Ramos (cell line): ENCODE measurements around the gene TMEM41B.
"Not testable (repeated sequence)": the region's sequence is repeated elsewhere in the genome, so short reads cannot be mapped to it uniquely, and the experiment has no call there.

ENCODE experiments used
- in situ Hi-C: fragments of 300-500 bp; cut with MboI; formaldehyde crosslinking; loops from one replicate; pipeline ENCODE4 v1.14.3; 2022; ENCODE audit warnings: low sequenced_read_pairs; ENCODE audit not compliant: unreplicated experiment

TMEM41B gene, protein sequence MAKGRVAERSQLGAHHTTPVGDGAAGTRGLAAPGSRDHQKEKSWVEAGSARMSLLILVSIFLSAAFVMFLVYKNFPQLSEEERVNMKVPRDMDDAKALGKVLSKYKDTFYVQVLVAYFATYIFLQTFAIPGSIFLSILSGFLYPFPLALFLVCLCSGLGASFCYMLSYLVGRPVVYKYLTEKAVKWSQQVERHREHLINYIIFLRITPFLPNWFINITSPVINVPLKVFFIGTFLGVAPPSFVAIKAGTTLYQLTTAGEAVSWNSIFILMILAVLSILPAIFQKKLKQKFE

GRCh38 chr11:9314291-9315077, at the start of gene TMEM41B:
TMEM41B (minus strand) TSS chr11:9314593; CDS start chr11:9314441, 152 bp downstream.
- in situ Hi-C loops = no loop called here

GRCh38 chr11:9362393-9362863, 48.0 kb upstream of the TMEM41B start:
- in situ Hi-C loops = no loop called here

DNA sequence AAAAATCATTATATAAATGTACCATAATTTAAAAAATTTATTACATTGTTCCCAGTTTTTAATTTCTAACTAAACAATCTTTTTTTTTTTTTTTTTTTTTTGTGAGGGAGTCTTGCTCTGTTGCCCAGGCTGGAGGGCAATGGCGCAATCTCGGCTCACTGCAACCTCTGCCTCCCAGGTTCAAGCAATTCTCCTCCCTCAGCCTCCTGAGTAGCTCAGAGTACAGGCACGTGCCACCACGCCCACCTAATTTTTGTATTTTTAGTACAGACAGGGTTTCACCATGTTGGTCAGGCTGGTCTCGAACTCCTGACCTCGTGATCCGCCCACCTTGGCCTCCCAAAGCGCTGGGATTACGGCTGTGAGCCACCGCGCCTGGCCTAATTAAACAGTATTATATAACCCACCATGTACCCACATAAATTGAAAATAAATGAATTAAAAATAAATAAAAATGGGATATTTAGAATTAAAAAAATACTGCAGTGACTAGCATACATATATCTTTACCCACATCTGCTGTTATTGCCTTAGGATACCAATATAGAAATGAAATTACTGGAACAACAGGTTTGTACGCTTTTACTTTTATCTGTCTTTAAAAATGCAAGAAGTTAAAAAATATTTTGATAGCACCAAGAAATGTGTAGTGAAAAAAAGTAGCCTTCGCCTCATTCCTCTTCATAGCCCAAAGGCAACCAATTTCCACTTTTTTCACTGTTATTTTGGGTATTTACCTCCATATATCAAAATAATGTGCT, 46.6 kb upstream of the TMEM41B start:
- in situ Hi-C loops = not testable (repeated sequence)

GRCh38 chr11:9357041-9357440, 42.6 kb upstream of the TMEM41B start:
- in situ Hi-C loops = no loop called here

GRCh38 chr11:9351321-9351881, 37.0 kb upstream of the TMEM41B start:
- in situ Hi-C loops = no loop called here

- in situ Hi-C loops = not testable (repeated sequence)
Measured at GRCh38 chr11:9347779-9348178, 33.4 kb upstream of the TMEM41B start.

- in situ Hi-C loops = no loop called here
Measured at GRCh38 chr11:9347100-9347499, 32.7 kb upstream of the TMEM41B start.

- in situ Hi-C loops = no loop called here
Measured at GRCh38 chr11:9344061-9344680, 29.8 kb upstream of the TMEM41B start.

GRCh38 chr11:9341638-9342178, 27.3 kb upstream of the TMEM41B start:
- in situ Hi-C loops = no loop called here

- in situ Hi-C loops = no loop called here
Measured at GRCh38 chr11:9332655-9333054, 18.3 kb upstream of the TMEM41B start.

DNA sequence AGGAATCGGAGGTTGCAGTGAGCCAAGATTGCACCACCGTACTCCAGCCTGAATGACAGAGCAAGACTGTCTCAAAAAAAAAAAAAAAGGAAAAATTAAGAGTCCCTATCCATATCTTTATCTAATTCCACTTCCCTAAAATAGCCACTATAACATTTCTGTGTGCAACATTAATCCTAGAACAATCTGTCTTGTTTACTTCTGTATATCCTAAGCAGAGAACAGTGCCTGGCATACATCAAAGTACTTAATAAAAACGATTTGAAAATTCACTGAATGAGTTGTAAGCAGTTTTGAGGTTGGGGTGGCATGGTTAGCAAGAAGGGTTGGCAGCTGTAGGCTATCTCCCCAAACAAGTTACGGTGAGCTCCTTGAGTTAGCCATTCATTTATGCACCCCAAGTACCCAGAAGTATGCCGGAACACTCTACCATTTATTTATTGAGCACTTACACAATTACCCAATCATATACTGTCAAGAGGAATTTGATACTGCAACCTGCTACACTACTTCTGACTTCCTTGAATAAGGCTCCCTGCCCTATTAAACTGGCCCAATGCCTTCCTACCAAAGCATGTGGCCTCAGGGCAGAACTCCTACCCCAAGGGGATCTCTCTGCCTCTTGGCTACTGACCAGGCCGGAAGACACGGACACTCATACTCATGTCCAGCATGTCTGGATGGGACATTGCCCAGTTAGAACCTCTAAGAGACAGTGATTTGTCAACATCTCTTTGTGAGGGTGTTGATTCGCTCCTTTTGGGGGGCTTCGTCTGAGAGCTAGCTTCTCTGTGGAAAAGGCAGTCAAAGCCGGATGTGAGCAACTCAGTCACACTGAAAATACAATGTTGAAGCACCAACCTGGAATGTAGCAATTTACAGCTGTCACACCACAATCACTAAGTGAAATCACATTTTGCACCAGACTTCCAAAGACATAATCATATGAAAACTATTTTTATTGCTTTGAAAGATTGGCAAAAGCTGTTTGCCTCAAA, 16.3 kb upstream of the TMEM41B start:
- in situ Hi-C loops = no loop called here

DNA sequence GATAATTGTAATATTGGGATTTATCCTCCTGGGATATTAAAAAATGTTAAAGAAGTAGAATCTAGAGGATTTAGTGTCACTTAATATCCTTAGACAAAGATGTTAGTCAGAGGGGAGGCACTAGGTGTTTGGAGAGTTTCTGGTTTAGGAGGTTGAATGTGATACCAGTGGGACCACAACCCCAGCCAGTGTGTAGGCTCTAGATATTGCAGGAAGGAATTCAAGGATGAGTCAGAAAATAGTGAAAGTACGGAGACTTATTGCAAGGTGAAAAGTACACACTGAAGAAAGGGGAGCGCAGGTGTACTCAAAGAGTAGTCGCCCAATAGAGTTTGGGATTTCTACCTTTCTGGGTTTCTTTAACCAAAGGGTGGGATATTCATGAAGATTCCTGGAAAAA, 5.7 kb upstream of the TMEM41B start:
- in situ Hi-C loops = no loop called here

- in situ Hi-C loops = not testable (repeated sequence)
Measured at GRCh38 chr11:9319377-9320001, 5.1 kb upstream of the TMEM41B start.

GRCh38 chr11:9318442-9319376, 4.3 kb upstream of the TMEM41B start:
- in situ Hi-C loops = not testable (repeated sequence)

DNA sequence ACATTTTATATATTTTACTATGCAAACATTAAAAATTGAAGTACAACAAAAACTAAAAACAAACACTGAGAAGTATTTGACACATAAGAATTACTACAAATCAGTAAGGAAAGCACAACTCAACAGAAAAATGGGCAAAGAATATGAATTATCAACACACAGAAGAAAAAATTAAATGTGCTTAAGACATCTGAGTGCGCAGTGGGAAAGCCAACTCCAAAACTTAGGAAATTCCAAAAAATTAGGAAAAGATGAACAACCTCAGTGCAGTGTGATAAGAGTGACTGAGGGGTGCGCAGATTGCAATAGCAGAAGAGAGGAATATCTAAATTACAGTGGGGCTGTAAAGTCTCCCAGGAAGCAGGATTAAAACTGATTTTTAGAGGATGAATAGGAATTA, 1.9 kb upstream of the TMEM41B start:
- in situ Hi-C loops = no loop called here

GRCh38 chr11:9315078-9315688, 790 bp upstream of the TMEM41B start:
- in situ Hi-C loops = no loop called here
